GM12891 (cell line): Measurements from ENCODE around the gene KLHL3.

Experiments
- POLR2A ChIP-seq: IDR thresholded peaks from 2 replicates; pipeline ENCODE4 v1.6.1; 2011; ENCODE audit warnings: low read depth, low read length, control low read depth
- POLR2AphosphoS5 ChIP-seq: IDR thresholded peaks from 2 replicates; pipeline ENCODE4 v1.6.1; 2011; ENCODE audit warnings: low read depth, low read length, control low read depth
- POU2F2 ChIP-seq: IDR thresholded peaks from 2 replicates; pipeline ENCODE4 v1.6.1; 2011; ENCODE audit warnings: low read depth, mild to moderate bottlenecking, control low read depth, low read length, moderate library complexity
- SPI1 ChIP-seq: IDR thresholded peaks from 2 replicates; pipeline ENCODE4 v1.6.1; 2011; ENCODE audit warnings: low read depth, low read length, control low read depth
- TAF1 ChIP-seq: IDR thresholded peaks from 2 replicates; pipeline ENCODE4 v1.6.1; 2011; ENCODE audit warnings: low read depth, low read length, control low read depth

DNA sequence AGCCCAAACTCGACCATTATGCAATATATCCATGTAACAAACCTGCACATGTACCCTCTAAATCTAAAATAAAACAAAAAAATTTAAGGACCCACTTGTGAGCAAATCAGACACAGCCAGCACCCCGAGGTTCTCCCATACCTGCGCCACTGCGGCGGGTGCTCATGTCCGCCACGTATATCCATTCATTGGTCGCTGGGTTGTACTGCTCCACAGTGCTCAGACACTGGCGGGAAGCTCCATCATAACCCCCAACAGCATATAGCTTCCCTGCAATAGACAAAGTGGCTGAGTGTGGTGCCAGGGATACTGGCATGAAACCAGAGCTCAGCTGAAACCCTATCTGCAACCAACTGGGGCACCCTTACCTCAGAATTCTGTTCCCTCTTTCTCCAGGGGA lies 102.0 kb downstream of the KLHL3 start:
- TF ChIP-seq POLR2A: no peak
- TF ChIP-seq POLR2AphosphoS5: no peak
- TF ChIP-seq TAF1: no peak
- TF ChIP-seq SPI1: no peak
- TF ChIP-seq POU2F2: no peak
